Measurements from ENCODE around the gene MARK3. TPM values are rescaled to one million over a fixed set of nuclear protein-coding genes. Genes with fewer than 3 reads are reported as not detected.

Gene MARK3
- total RNA-seq, 1 experiment from 2014 or later, result 72.5 TPM

DNA sequence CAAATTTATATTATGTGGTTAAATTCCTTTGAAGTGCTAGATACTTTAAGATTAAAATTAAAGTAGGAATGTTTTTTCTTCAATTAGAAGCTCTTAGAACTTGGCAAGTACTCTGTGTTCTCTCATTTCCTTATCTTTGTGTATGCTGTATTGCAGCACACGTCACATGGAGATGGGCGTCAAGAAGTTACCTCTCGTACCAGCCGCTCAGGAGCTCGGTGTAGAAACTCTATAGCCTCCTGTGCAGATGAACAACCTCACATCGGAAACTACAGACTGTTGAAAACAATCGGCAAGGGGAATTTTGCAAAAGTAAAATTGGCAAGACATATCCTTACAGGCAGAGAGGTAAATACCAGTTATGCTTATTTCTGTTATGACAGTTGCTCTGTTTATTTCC, 19.7 kb downstream of the MARK3 start:
- no TSS peak for BruUV-seq (replicated peaks)
- ChIA-PET RAD21 (ENCODE audit: low non-redundant PET in 1 of 2, low total read pairs in 2 of 2, uncharacterized antibody in 2 of 2, unreplicated experiment in 2 of 2) (no interaction called here), POLR2A (no interaction called here), CTCF (no interaction called here)
- TF ChIP-seq ZFX (IDR thresholded peaks at IDR 0.05) (no peak), REST (IDR thresholded peaks at IDR 0.05; ENCODE audit: low read depth) (no peak), SRF (IDR thresholded peaks at IDR 0.05; ENCODE audit: low read depth) (no peak), EZH2phosphoT487 (IDR thresholded peaks at IDR 0.05; ENCODE audit: borderline replicate concordance) (no peak), FOSL1 (IDR thresholded peaks at IDR 0.05; ENCODE audit: low read depth) (no peak), ZNF274 (IDR thresholded peaks at IDR 0.05; ENCODE audit: low read depth, low read length) (no peak), CEBPB (IDR thresholded peaks at IDR 0.05; ENCODE audit: low read depth) (no peak), ELF1 (IDR thresholded peaks at IDR 0.05; ENCODE audit: borderline replicate concordance, low read depth) (no peak), EZH2 (IDR thresholded peaks at IDR 0.05) (no peak), TCF7L2 (IDR thresholded peaks at IDR 0.05; ENCODE audit: borderline replicate concordance, extremely low read depth, insufficient read depth, insufficient read length) (no peak), POLR2AphosphoS5 (IDR thresholded peaks at IDR 0.05; ENCODE audit: low read depth, low read length) (no peak)
- TF ChIP-seq, protein P1, sequence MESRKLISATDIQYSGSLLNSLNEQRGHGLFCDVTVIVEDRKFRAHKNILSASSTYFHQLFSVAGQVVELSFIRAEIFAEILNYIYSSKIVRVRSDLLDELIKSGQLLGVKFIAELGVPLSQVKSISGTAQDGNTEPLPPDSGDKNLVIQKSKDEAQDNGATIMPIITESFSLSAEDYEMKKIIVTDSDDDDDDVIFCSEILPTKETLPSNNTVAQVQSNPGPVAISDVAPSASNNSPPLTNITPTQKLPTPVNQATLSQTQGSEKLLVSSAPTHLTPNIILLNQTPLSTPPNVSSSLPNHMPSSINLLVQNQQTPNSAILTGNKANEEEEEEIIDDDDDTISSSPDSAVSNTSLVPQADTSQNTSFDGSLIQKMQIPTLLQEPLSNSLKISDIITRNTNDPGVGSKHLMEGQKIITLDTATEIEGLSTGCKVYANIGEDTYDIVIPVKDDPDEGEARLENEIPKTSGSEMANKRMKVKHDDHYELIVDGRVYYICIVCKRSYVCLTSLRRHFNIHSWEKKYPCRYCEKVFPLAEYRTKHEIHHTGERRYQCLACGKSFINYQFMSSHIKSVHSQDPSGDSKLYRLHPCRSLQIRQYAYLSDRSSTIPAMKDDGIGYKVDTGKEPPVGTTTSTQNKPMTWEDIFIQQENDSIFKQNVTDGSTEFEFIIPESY (IDR thresholded peaks at IDR 0.05; ENCODE audit: extremely low read depth, insufficient replicate concordance, low read length), result no peak
- ATAC-seq, result no peak
- Histone ChIP-seq H2AFZ (ENCODE audit: low read depth, low read length, poor library complexity, severe bottlenecking) (no peak overlapping the region), H3K36me3 (ENCODE audit: control insufficient read depth in 1 of 2, insufficient read depth in 2 of 2, low read length in 2 of 2) (peaks cover 2 to 9% of the 10 kb centered on the region in 2 experiments; a peak in 2 of 4 replicates), H3K4me1 (ENCODE audit: control insufficient read depth in 1 of 2, insufficient read depth in 2 of 2, low read length in 2 of 2) (peaks cover 7 to 17% of the 10 kb centered on the region in 2 experiments), H3K27me3 (ENCODE audit: insufficient read depth, low read length) (no peaks in the 10 kb centered on the region), H3K79me2 (ENCODE audit: insufficient read depth, low read length) (peaks cover 83% of the 10 kb centered on the region), H3K9me2 (ENCODE audit: insufficient read depth) (no peaks in the 10 kb centered on the region), H3K4me3 (replicated peaks in 1 of 2; ENCODE audit: low read depth in 1 of 2, low read length in 2 of 2) (no peak overlapping the region), H3K9ac (ENCODE audit: low read length) (no peak overlapping the region), H3K27ac (ENCODE audit: low read depth, low read length) (no peak overlapping the region), H4K20me1 (ENCODE audit: insufficient read depth) (peaks cover 24% of the 10 kb centered on the region; the same call in 1 of the 2 replicates), H3K4me2 (ENCODE audit: low read length) (no peak overlapping the region), H3K9me3 (ENCODE audit: control insufficient read depth in 1 of 2, insufficient read depth in 1 of 2, low read depth in 1 of 2, low read length in 2 of 2) (no peaks in the 10 kb centered on the region)
- DNase-seq (ENCODE audit: low read depth, low spot score), result no peak
- intact Hi-C loops (cut with micrococcal nuclease), result no loop called here
